ENCODE results near the gene IQGAP2.

GRCh38 chr5:76677849-76678472 is 274.9 kb downstream of the IQGAP2 start:
- TF ChIP-seq CTCF (IDR thresholded peaks at IDR 0.05) (no peak), POLR2A (IDR thresholded peaks at IDR 0.05) (no peak)

Measured in right lobe of liver (tissue), 4 donors.